ENCODE data around the gene JUNB. TPM values are rescaled to one million over a fixed set of nuclear protein-coding genes. Genes with fewer than 3 reads are reported as not detected.

The JUNB gene
- total and polyA plus RNA-seq, 2 of the 13 experiments (the other 11 are each of a cell fraction or from before 2014, with no cell fraction given), result 7.7 to 8.2 TPM

GRCh38 chr19:12789904-12790619 is 1.2 kb upstream of the JUNB start (continued):
- no peak for TF ChIP-seq ZNF460 (CRISPR knock-in tag; IDR thresholded peaks at IDR 0.05; ENCODE audit: borderline replicate concordance)
- no peak for TF ChIP-seq ZNF317 (CRISPR knock-in tag; IDR thresholded peaks at IDR 0.05)
- no peak for TF ChIP-seq MEIS1 (CRISPR knock-in tag; IDR thresholded peaks at IDR 0.05; ENCODE audit: borderline replicate concordance)
- no peak for TF ChIP-seq ZNF644 (CRISPR knock-in tag; IDR thresholded peaks at IDR 0.05; ENCODE audit: low read depth)
- TF ChIP-seq ZBTB1 (CRISPR knock-in tag; IDR thresholded peaks at IDR 0.05; ENCODE audit: borderline replicate concordance), result no peak
- TF ChIP-seq ZNF660 (CRISPR knock-in tag; IDR thresholded peaks at IDR 0.05; ENCODE audit: borderline replicate concordance, low read depth), result no peak
- TF ChIP-seq ZNF274 (CRISPR knock-in tag; IDR thresholded peaks at IDR 0.05), result peak; percentile 45; the same call in 1 of the 2 replicates
- no peak for TF ChIP-seq MATR3 (CRISPR knock-in tag; IDR thresholded peaks at IDR 0.05)
- no peak for TF ChIP-seq LBX2 (CRISPR knock-in tag; IDR thresholded peaks at IDR 0.05; ENCODE audit: borderline replicate concordance)
- peak; percentile 10; the same call in 1 of the 2 replicates for TF ChIP-seq PITX1 (CRISPR knock-in tag; IDR thresholded peaks at IDR 0.05)
- TF ChIP-seq ZBTB4 (CRISPR knock-in tag; IDR thresholded peaks at IDR 0.05; ENCODE audit: borderline replicate concordance), result no peak
- TF ChIP-seq PRDM10 (CRISPR knock-in tag; IDR thresholded peaks at IDR 0.05; ENCODE audit: low read depth), result peak; percentile 99
- no peak for TF ChIP-seq MIER3 (CRISPR knock-in tag; IDR thresholded peaks at IDR 0.05; ENCODE audit: borderline replicate concordance)
- TF ChIP-seq RERE (CRISPR knock-in tag; IDR thresholded peaks at IDR 0.05; ENCODE audit: low read depth), result no peak
- TF ChIP-seq ZBTB3 (CRISPR knock-in tag; IDR thresholded peaks at IDR 0.05; ENCODE audit: borderline replicate concordance, low read depth), result no peak
- no peak for TF ChIP-seq DNMT3B (CRISPR knock-in tag; conservative IDR thresholded peaks at IDR 0.05)

All from HepG2 (cell line).